Mucosa of descending colon (tissue), 3 donors: ENCODE data around the gene ALDH18A1. TPM values are rescaled to one million over a fixed set of nuclear protein-coding genes. Genes with fewer than 3 reads are reported as not detected.

Experiments used
- ATAC-seq: fragments of 200-7000 bp; cut with Tn5 transposase; one replicate; pipeline ENCODE4 v1.9.1; 2020; ENCODE audit warnings: mild to moderate bottlenecking, moderate library complexity
- DNase-seq, 3 donors: peaks; one replicate each; pipeline ENCODE4 v3.0.0-alpha.2; 2020
- H3K36me3 ChIP-seq: fragments of 200-600 bp; one replicate; pipeline ENCODE4 v1.8.0; 2021; ENCODE audit warnings: low read depth, mild to moderate bottlenecking
- H3K4me1 ChIP-seq: fragments of 200-600 bp; one replicate; pipeline ENCODE4 v1.8.0; 2021; ENCODE audit warnings: low read depth, mild to moderate bottlenecking
- H3K4me3 ChIP-seq: fragments of 200-600 bp; one replicate; pipeline ENCODE4 v1.8.0; 2021; ENCODE audit warnings: mild to moderate bottlenecking
- H3K9me3 ChIP-seq: fragments of 200-600 bp; one replicate; pipeline ENCODE4 v1.8.0; 2021; ENCODE audit warnings: mild to moderate bottlenecking
- CTCF ChIP-seq: fragments of 200-600 bp; IDR thresholded peaks from one replicate; pipeline ENCODE4 v1.8.0; 2022; ENCODE audit warnings: antibody characterized with exemption, mild to moderate bottlenecking
- intact Hi-C, 2 donors: fragments of 100-400 bp; cut with DNase I in 1 of 2; cut with micrococcal nuclease in 1 of 2; formaldehyde crosslinking; loops; one replicate each; pipeline versions ENCODE4 v1.11.0 to v1.11.1; 2022; cut with DNase I, micrococcal nuclease
- total RNA-seq, 3 donors: library from RNA; stranded (reverse); fragmentation: NEBNext Ultra II Directional in 2 of 3; extraction: Animal tissue kit (Norgen Biotek cat#: 25700) in 2 of 3; gene quantifications; one replicate each; pipeline versions ENCODE4 v1.2.1 to v1.2.4, GENCODE V29; 2021 to 2023
- donor health status: DM: no; HTN: no; CAD: no; lungs with moderate emphysema.
- donor health status: DM: no; HTN: no; CAD: no.
- donor health status: DM: no; HTN: yes; CAD: no.

ALDH18A1 gene
- total RNA-seq, 3 donors from 2014 or later, result 85.6 to 230 (median 101) TPM

GRCh38 chr10:95566136-95566535 lies 90.4 kb downstream of the ALDH18A1 start:
- intact Hi-C loops, result no loop called here
- TF ChIP-seq CTCF, result no peak

GRCh38 chr10:95565336-95565735 lies 91.2 kb downstream of the ALDH18A1 start:
- H3K9me3 ChIP-seq, result no peaks in the 10 kb centered on the region
- DNase-seq, result no peak
- H3K36me3 ChIP-seq, result no peaks in the 10 kb centered on the region
- H3K4me1 ChIP-seq, result peaks cover 13% of the 10 kb centered on the region
- H3K4me3 ChIP-seq, result no peak overlapping the region
- intact Hi-C loops, result no loop called here
- TF ChIP-seq CTCF, result no peak
- ATAC-seq, result no peak

More at GRCh38 chr10:95566136-95566535, 90.4 kb downstream of the ALDH18A1 start:
- Histone ChIP-seq H3K4me1 (peaks cover 13% of the 10 kb centered on the region), H3K4me3 (no peak overlapping the region), H3K36me3 (no peaks in the 10 kb centered on the region), H3K9me3 (no peaks in the 10 kb centered on the region)
- DNase-seq (no peak), ATAC-seq (no peak)

- DNase-seq, result no peak
- intact Hi-C loops, result no loop called here
- no peak overlapping the region for H3K4me3 ChIP-seq
- H3K36me3 ChIP-seq, result no peaks in the 10 kb centered on the region
- H3K9me3 ChIP-seq, result no peaks in the 10 kb centered on the region
- TF ChIP-seq CTCF, result no peak
- ATAC-seq, result no peak
- H3K4me1 ChIP-seq, result peaks cover 20% of the 10 kb centered on the region
Measured at GRCh38 chr10:95564291-95564690, 92.2 kb downstream of the ALDH18A1 start.

- H3K9me3 ChIP-seq, result no peaks in the 10 kb centered on the region
- intact Hi-C loops, result no loop called here
- DNase-seq (no peak), ATAC-seq (no peak)
- TF ChIP-seq CTCF, result no peak
- peaks cover 18% of the 10 kb centered on the region for H3K4me1 ChIP-seq
- H3K36me3 ChIP-seq, result no peaks in the 10 kb centered on the region
- H3K4me3 ChIP-seq, result no peak overlapping the region
Measured at GRCh38 chr10:95562341-95562965, 94.1 kb downstream of the ALDH18A1 start.

GRCh38 chr10:95561864-95562177 lies 94.7 kb downstream of the ALDH18A1 start:
- Histone ChIP-seq H3K4me3 (no peak overlapping the region), H3K36me3 (no peaks in the 10 kb centered on the region), H3K9me3 (no peaks in the 10 kb centered on the region), H3K4me1 (peaks cover 18% of the 10 kb centered on the region)
- DNase-seq (no peak), ATAC-seq (no peak)
- intact Hi-C loops, result no loop called here
- no peak for TF ChIP-seq CTCF
